Measurements from ENCODE around the gene INPP5F. TPM values are rescaled to one million over a fixed set of nuclear protein-coding genes. Genes with fewer than 3 reads are reported as not detected.
"Not testable (repeated sequence)": the region's sequence is repeated elsewhere in the genome, so short reads cannot be mapped to it uniquely, and the experiment has no call there.

The INPP5F gene
- total and polyA plus RNA-seq, 11 donors = 3.0 to 9.9 (median 6.4) TPM

DNA sequence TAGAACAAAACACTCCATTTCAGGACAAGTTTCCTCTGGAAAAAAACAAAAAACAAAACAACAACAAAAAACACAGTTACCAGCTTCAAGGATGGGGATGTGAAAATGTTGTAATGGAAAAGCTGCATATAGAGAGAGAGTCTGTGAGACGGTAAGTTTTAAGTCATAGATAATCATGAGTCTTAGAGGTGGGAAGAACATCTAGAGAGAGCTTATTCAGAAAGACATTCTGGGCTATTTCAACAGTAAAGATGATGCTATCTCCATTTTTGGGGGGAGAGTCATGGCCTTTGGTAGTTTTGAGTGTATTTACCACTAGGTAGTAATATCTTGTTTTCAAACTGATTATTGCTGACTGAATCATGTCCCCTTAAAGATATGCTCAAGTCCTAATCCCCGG lies 23.3 kb upstream of the INPP5F start:
- H3K4me3 ChIP-seq = no peak overlapping the region
- no peak for DNase-seq
- TF ChIP-seq, protein P1, sequence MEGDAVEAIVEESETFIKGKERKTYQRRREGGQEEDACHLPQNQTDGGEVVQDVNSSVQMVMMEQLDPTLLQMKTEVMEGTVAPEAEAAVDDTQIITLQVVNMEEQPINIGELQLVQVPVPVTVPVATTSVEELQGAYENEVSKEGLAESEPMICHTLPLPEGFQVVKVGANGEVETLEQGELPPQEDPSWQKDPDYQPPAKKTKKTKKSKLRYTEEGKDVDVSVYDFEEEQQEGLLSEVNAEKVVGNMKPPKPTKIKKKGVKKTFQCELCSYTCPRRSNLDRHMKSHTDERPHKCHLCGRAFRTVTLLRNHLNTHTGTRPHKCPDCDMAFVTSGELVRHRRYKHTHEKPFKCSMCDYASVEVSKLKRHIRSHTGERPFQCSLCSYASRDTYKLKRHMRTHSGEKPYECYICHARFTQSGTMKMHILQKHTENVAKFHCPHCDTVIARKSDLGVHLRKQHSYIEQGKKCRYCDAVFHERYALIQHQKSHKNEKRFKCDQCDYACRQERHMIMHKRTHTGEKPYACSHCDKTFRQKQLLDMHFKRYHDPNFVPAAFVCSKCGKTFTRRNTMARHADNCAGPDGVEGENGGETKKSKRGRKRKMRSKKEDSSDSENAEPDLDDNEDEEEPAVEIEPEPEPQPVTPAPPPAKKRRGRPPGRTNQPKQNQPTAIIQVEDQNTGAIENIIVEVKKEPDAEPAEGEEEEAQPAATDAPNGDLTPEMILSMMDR (IDR thresholded peaks at IDR 0.05) = no peak
- no peak for TF ChIP-seq POLR2A (IDR thresholded peaks at IDR 0.05)
- no peak overlapping the region for H3K27ac ChIP-seq
- peaks cover 0 to 7% (median 0%) of the 10 kb centered on the region in 12 donors for H3K9me3 ChIP-seq
- peaks cover 0 to 27% (median 0%) of the 10 kb centered on the region in 12 donors for H3K4me1 ChIP-seq
- 74 to 89% (median 81%) methylated on average over 2 of the region's 2 CpGs for WGBS, 4 donors
- H3K27me3 ChIP-seq = peaks cover 0 to 4% (median 0%) of the 10 kb centered on the region in 9 donors
- ATAC-seq = no peak
- intact Hi-C loops (cut with DNase I) = no loop called here
- H3K36me3 ChIP-seq = no peaks in the 10 kb centered on the region

DNA sequence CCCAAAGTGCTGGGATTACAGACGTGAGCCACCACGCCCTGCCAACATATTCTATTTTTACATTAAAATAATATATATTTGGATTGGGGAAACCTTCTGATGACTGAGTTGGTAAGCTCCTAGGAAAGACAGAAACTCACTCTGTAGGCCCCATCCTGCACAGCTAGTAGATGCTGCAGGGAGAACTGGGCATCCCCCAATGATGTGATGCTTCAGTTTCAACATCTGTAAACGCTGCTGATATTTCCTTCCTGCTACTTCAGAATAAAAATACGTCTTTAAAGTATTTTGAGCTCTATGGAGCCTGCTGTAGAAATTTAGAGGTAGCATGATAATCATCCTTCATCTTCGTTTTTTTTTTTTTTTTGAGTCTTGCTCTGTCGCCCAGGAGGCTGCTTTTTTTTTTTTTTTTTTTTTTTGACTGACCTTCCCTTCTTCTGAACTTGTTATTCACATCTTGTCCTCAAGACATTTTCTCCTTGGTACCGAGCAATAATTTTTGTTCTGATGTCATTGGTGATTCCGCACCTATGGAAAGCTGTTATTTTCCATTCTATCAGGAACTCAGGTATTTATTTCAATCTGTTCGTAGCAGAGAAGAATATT lies 21.8 kb upstream of the INPP5F start:
- H3K4me1 ChIP-seq = peaks cover 0 to 27% (median 0%) of the 10 kb centered on the region in 12 donors
- WGBS, 4 donors = 85 to 88% (median 86%) methylated on average over 9 of the region's 9 CpGs
- ATAC-seq (no peak), DNase-seq (no peak)
- intact Hi-C loops (cut with DNase I) = no loop called here
- peaks cover 0 to under 1% (median 0%) of the 10 kb centered on the region in 9 donors for H3K27me3 ChIP-seq
- H3K9me3 ChIP-seq = peaks cover 0 to 7% (median 0%) of the 10 kb centered on the region in 12 donors
- no peak overlapping the region for H3K4me3 ChIP-seq
- TF ChIP-seq, protein P1 (IDR thresholded peaks at IDR 0.05) = no peak
- H3K27ac ChIP-seq = no peak overlapping the region
- H3K36me3 ChIP-seq = no peaks in the 10 kb centered on the region

DNA sequence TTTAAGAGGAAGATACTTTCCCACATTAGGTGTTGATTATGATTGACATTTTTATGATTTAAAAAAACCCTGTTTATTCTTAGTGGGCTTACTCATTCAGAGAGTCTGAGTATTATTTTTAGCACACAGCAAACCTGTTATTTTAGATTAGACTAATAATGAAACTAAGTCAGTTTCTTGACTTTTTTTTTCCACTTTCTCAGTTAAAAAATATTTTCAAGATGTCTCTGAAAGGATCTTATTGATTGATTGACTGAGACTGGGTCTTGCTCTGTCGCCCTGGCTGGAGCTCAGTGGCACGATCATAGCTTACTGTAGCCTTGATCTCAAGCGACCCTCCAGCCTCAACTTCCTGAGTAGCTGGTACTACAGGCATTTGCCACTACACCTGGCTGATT lies 20.4 kb upstream of the INPP5F start:
- WGBS, 4 donors = 86 to 91% (median 87%) methylated on average over 3 of the region's 3 CpGs
- Histone ChIP-seq H3K9me3 (peaks cover 0 to 7% (median 0%) of the 10 kb centered on the region in 12 donors), H3K4me3 (no peak overlapping the region), H3K27me3 (no peaks in the 10 kb centered on the region), H3K4me1 (peaks cover 0 to 27% (median 0%) of the 10 kb centered on the region in 12 donors), H3K36me3 (no peaks in the 10 kb centered on the region), H3K27ac (peak overlapping the region in 1 of 12 donors; percentile 55)
- no peak for TF ChIP-seq POLR2A (IDR thresholded peaks at IDR 0.05)
- TF ChIP-seq, protein P1 (IDR thresholded peaks at IDR 0.05) = no peak
- DNase-seq (no peak), ATAC-seq (no peak)
- intact Hi-C loops (cut with DNase I) = no loop called here

DNA sequence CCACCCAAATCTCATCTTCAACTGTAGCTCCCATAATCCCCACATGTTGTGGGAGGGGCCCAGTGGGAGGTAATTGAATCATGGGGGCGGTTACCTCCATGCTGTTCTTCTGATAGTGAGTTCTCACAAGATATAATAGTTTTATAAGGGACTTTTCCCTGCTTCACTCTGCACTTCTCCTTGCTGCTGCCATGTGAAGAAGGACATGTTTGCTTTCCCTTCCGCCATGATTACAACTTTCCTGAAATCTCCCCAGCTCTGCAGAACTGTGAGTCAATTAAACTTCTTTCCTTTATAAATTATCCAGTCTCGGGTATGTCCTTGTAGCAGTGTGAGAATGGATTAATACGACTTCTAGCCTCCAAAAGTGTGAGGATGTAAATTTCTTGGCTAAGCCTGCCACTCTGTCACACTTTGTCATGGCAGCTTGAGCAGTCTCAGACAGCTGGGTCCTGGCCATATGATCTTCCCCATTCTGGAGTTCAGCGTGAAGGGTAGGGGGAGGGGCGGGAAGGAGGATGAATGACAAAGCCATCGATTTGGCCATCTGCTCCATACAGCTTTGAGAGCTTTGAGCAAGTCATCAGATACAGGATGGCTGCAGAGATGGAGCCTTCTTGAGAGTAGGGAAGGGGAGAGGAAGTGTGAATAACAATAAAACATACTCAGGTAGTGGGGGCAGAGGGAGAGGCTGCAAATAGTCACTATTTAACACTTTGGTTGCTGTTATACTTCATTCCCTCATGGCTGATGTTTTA lies 19.1 kb upstream of the INPP5F start:
- Histone ChIP-seq H3K27me3 (no peaks in the 10 kb centered on the region), H3K4me1 (peaks cover 0 to 21% (median 0%) of the 10 kb centered on the region in 12 donors), H3K27ac (no peak overlapping the region), H3K36me3 (no peaks in the 10 kb centered on the region), H3K9me3 (peaks cover 0 to 7% (median 0%) of the 10 kb centered on the region in 12 donors), H3K4me3 (no peak overlapping the region)
- WGBS, 4 donors = 68 to 76% (median 75%) methylated on average over 7 of the region's 7 CpGs
- TF ChIP-seq, protein P1 (IDR thresholded peaks at IDR 0.05) = no peak
- DNase-seq = no peak
- intact Hi-C loops (cut with DNase I) = no loop called here
- no peak for ATAC-seq

DNA sequence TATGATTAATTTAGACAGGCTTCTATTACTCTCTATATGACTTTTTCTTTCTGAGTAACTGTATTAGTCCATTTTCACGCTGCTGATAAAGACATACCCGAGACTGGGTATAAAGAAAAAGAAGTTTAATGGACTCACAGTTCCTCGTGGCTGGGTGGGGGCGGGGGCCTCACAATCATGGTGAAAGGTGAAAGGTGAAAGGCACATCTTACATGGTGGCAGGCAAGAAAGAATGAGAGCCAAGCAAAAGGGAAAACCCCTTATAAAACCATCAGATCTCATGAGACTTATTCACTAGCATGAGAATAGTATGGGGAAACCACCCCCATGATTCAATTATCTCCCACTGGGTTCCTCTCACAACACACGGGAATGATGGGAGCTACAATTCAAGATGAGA lies 18.5 kb upstream of the INPP5F start:
- 81 to 89% (median 87%) methylated on average over 5 of the region's 5 CpGs for WGBS, 4 donors
- peaks cover 0 to 21% (median 0%) of the 10 kb centered on the region in 12 donors for H3K4me1 ChIP-seq
- H3K36me3 ChIP-seq; DNase-seq; ATAC-seq; H3K27me3 ChIP-seq; intact Hi-C loops (cut with DNase I); H3K4me3 ChIP-seq; H3K27ac ChIP-seq; H3K9me3 ChIP-seq: not testable (repeated sequence)

DNA sequence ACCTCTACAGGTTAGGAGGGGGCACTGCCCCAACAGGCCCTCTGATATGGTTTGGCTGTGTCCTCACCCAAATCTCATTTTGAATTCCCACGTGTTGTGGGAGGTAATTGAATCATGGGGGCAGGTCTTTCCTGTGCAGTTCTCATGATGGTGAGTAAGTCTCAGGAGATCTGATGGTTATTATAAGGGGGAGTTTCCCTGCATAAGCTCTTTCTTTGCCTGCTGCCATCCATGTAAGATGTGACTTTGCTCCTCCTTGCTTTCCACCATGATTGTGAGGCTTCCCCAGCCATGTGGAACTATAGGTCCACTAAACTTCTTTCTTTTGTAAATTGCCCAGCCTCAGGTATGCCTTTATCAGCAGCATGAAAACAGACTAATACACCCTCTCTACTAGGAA lies 14.9 kb upstream of the INPP5F start:
- H3K27ac ChIP-seq; ATAC-seq; H3K4me3 ChIP-seq; H3K4me1 ChIP-seq; H3K9me3 ChIP-seq; intact Hi-C loops (cut with DNase I); DNase-seq; H3K27me3 ChIP-seq; H3K36me3 ChIP-seq: not testable (repeated sequence)
- 67 to 79% (median 74%) methylated on average over 1 of the region's 1 CpG for WGBS, 4 donors

Measured in heart left ventricle (tissue), 16 donors.